ACC112 (cell line): ENCODE measurements around the gene NDUFA3.
A peak's percentile ranks its signal among the peaks of the same experiment; 100 is the strongest.

ENCODE experiments used
- H2AFZ ChIP-seq: fragments of 200-600 bp; sonication (generic); one replicate; pipeline ENCODE4 v1.6.0; 2017; ENCODE audit warnings: antibody characterized with exemption, low read length; ENCODE audit not compliant: unreplicated experiment
- H3K27ac ChIP-seq: fragments of 200-600 bp; sonication (generic); 2 replicates; pipeline ENCODE4 v1.5.1; 2014; ENCODE audit warnings: low read depth, mild to moderate bottlenecking, antibody characterized with exemption, low read length, moderate library complexity
- H3K27me3 ChIP-seq: fragments of 200-600 bp; sonication (generic); 2 replicates; pipeline ENCODE4 v1.6.1; 2014; ENCODE audit warnings: mild to moderate bottlenecking, antibody characterized with exemption, low read length, moderate library complexity, mixed read lengths; ENCODE audit not compliant: insufficient read depth
- H3K36me3 ChIP-seq: fragments of 200-600 bp; sonication (generic); 2 replicates; pipeline ENCODE4 v1.6.1; 2016; ENCODE audit warnings: mild to moderate bottlenecking, antibody characterized with exemption, low read length, moderate library complexity, mixed read lengths; ENCODE audit not compliant: insufficient read depth
- H3K4me1 ChIP-seq: fragments of 200-600 bp; sonication (generic); one replicate; pipeline ENCODE4 v1.6.1; 2016; ENCODE audit warnings: low read length, mixed read lengths; ENCODE audit not compliant: insufficient read depth, unreplicated experiment, control insufficient read depth
- H3K4me3 ChIP-seq: fragments of 200-600 bp; sonication (generic); 2 replicates; pipeline ENCODE4 v1.5.1; 2014; ENCODE audit warnings: mild to moderate bottlenecking, low read depth, low read length
- H3K79me2 ChIP-seq: fragments of 200-600 bp; sonication (generic); one replicate; pipeline ENCODE4 v1.6.0; 2016; ENCODE audit warnings: low read length; ENCODE audit not compliant: control insufficient read depth, unreplicated experiment, insufficient read depth

Gene NDUFA3

GRCh38 chr19:54102421-54103169 lies at the start of gene NDUFA3:
TSS of gene NDUFA3 (plus strand) at chr19:54102855. CDS start at chr19:54102879, 24 bp downstream.
- Histone ChIP-seq H3K36me3 (no peaks in the 10 kb centered on the region), H2AFZ (peak within 1 kb of the TSS; percentile 38), H3K4me3 (peak within 1 kb of the TSS; percentile 85), H3K27me3 (no peaks in the 10 kb centered on the region), H3K79me2 (peaks cover 14% of the 10 kb centered on the region), H3K4me1 (no peaks in the 10 kb centered on the region), H3K27ac (no peak within 1 kb of the TSS)

- Histone ChIP-seq H3K79me2 (no peaks in the 10 kb centered on the region), H3K4me1 (no peaks in the 10 kb centered on the region), H3K27ac (no peak overlapping the region), H3K27me3 (peaks cover 6% of the 10 kb centered on the region; the same call in 1 of the 2 replicates), H2AFZ (no peak overlapping the region), H3K36me3 (no peaks in the 10 kb centered on the region), H3K4me3 (no peak overlapping the region)
Observed at GRCh38 chr19:54062643-54063042, 40.0 kb upstream of the NDUFA3 start.

GRCh38 chr19:54063350-54064116 lies 39.1 kb upstream of the NDUFA3 start, which contains the start of gene VSTM1:
TSS of gene VSTM1 (minus strand) at chr19:54063897. CDS start at chr19:54063777, 120 bp downstream.
- H3K4me1 ChIP-seq: no peaks in the 10 kb centered on the region
- no peak within 1 kb of the TSS for H3K27ac ChIP-seq
- peaks cover 6% of the 10 kb centered on the region; the same call in 1 of the 2 replicates for H3K27me3 ChIP-seq
- H3K36me3 ChIP-seq: no peaks in the 10 kb centered on the region
- H3K4me3 ChIP-seq: no peak within 1 kb of the TSS
- no peak within 1 kb of the TSS for H2AFZ ChIP-seq
- no peaks in the 10 kb centered on the region for H3K79me2 ChIP-seq

GRCh38 chr19:54069470-54069869 lies 33.2 kb upstream of the NDUFA3 start:
- no peaks in the 10 kb centered on the region for H3K36me3 ChIP-seq
- no peaks in the 10 kb centered on the region for H3K27me3 ChIP-seq
- H3K79me2 ChIP-seq: no peaks in the 10 kb centered on the region
- H3K4me3 ChIP-seq: no peak overlapping the region
- H2AFZ ChIP-seq: no peak overlapping the region
- no peak overlapping the region for H3K27ac ChIP-seq
- no peaks in the 10 kb centered on the region for H3K4me1 ChIP-seq

GRCh38 chr19:54073829-54074228 lies 28.8 kb upstream of the NDUFA3 start:
- H3K4me1 ChIP-seq: no peaks in the 10 kb centered on the region
- no peak overlapping the region for H2AFZ ChIP-seq
- no peak overlapping the region for H3K27ac ChIP-seq
- H3K27me3 ChIP-seq: no peaks in the 10 kb centered on the region
- no peaks in the 10 kb centered on the region for H3K36me3 ChIP-seq
- H3K4me3 ChIP-seq: no peak overlapping the region
- H3K79me2 ChIP-seq: no peaks in the 10 kb centered on the region

GRCh38 chr19:54074851-54075250 lies 27.8 kb upstream of the NDUFA3 start:
- Histone ChIP-seq H3K27ac (no peak overlapping the region), H3K79me2 (no peaks in the 10 kb centered on the region), H3K36me3 (no peaks in the 10 kb centered on the region), H2AFZ (no peak overlapping the region), H3K4me1 (no peaks in the 10 kb centered on the region), H3K4me3 (no peak overlapping the region), H3K27me3 (no peaks in the 10 kb centered on the region)

GRCh38 chr19:54077334-54077733 lies 25.3 kb upstream of the NDUFA3 start:
- Histone ChIP-seq H3K4me1 (no peaks in the 10 kb centered on the region), H3K79me2 (no peaks in the 10 kb centered on the region), H3K36me3 (no peaks in the 10 kb centered on the region), H2AFZ (no peak overlapping the region), H3K27ac (no peak overlapping the region), H3K27me3 (no peaks in the 10 kb centered on the region), H3K4me3 (no peak overlapping the region)

GRCh38 chr19:54081032-54081431 lies 21.6 kb upstream of the NDUFA3 start, which contains the start of gene TARM1:
TSS of gene TARM1 (minus strand) at chr19:54081365. CDS start at chr19:54081340, 25 bp downstream.
- Histone ChIP-seq H3K79me2 (no peaks in the 10 kb centered on the region), H3K27me3 (no peaks in the 10 kb centered on the region), H2AFZ (no peak within 1 kb of the TSS), H3K4me1 (no peaks in the 10 kb centered on the region), H3K27ac (no peak within 1 kb of the TSS), H3K4me3 (no peak within 1 kb of the TSS), H3K36me3 (no peaks in the 10 kb centered on the region)

GRCh38 chr19:54084410-54084809 lies 18.2 kb upstream of the NDUFA3 start:
- Histone ChIP-seq H2AFZ (no peak overlapping the region), H3K27ac (no peak overlapping the region), H3K27me3 (no peaks in the 10 kb centered on the region), H3K4me3 (no peak overlapping the region), H3K36me3 (no peaks in the 10 kb centered on the region), H3K79me2 (no peaks in the 10 kb centered on the region), H3K4me1 (no peaks in the 10 kb centered on the region)

- no peaks in the 10 kb centered on the region for H3K36me3 ChIP-seq
- H2AFZ ChIP-seq: no peak overlapping the region
- H3K4me3 ChIP-seq: no peak overlapping the region
- H3K79me2 ChIP-seq: no peaks in the 10 kb centered on the region
- H3K27ac ChIP-seq: no peak overlapping the region
- H3K27me3 ChIP-seq: no peaks in the 10 kb centered on the region
- no peaks in the 10 kb centered on the region for H3K4me1 ChIP-seq
Observed at GRCh38 chr19:54094426-54095000, 8.1 kb upstream of the NDUFA3 start.
